ENCODE results near the gene TMPRSS4. TPM values are rescaled to one million over a fixed set of nuclear protein-coding genes. Genes with fewer than 3 reads are reported as not detected.

The TMPRSS4 gene
- total and polyA plus RNA-seq, 9 of the 15 experiments (the other 6 are each of a cell fraction or from before 2014, with no cell fraction given), result 4.0 to 10.0 (median 5.6) TPM

DNA sequence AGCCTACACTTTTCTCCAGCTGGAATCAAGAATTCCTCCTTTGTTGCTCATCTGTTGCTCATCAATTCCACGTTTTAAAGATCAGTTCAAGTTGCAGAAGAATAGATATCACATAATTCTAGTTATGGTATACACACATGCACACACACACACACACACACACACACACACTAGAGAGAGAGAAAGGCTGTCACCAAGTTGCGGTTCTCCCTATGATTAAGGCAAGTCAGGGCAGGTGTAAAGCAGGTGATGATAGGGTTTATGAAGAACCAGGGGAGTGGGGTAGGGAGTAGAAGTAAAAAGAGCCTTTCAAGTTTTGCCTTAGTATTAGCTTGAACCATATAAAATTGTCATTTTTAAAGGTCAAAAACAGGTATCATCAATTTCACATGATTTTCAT lies 31.7 kb upstream of the TMPRSS4 start:
- no peaks in the 10 kb centered on the region for H3K79me2 ChIP-seq (ENCODE audit: control insufficient read depth, insufficient read depth, low read length)
- H4K20me1 ChIP-seq (replicated peaks; ENCODE audit: control insufficient read depth, insufficient read depth, low read length), result no peaks in the 10 kb centered on the region
- ChIA-PET POLR2A (interaction anchor here (1.1 kb wide), 1 partner anchor 10 kb away, joined by 4 read pairs; no protein-coding TSS in a partner anchor), CTCF (ENCODE audit: low intra/inter-chr PET ratio) (no interaction called here)
- in situ Hi-C loops (cut with MboI) (loop anchor here (5.0 kb wide), 1 partner anchor 223 kb away; the partner anchor contains the start of gene FXYD2), intact Hi-C loops (cut with micrococcal nuclease) (no loop called here)
- TF ChIP-seq FOXA1 (IDR thresholded peaks at IDR 0.05; ENCODE audit: borderline replicate concordance) (no peak), BMI1 (IDR thresholded peaks at IDR 0.05; ENCODE audit: low read length) (no peak), ZNF347 (CRISPR knock-in tag; IDR thresholded peaks at IDR 0.05; ENCODE audit: low read depth) (no peak), NCOA4 (IDR thresholded peaks at IDR 0.05; ENCODE audit: partially characterized antibody) (no peak), TEAD2 (tag; IDR thresholded peaks at IDR 0.05) (no peak), BDP1 (IDR thresholded peaks at IDR 0.05; ENCODE audit: insufficient read depth, insufficient read length) (no peak), TAF15 (IDR thresholded peaks at IDR 0.05; ENCODE audit: low read depth, low read length) (no peak), KLF1 (tag; IDR thresholded peaks at IDR 0.05) (no peak), SMARCA4 (IDR thresholded peaks at IDR 0.05) (no peak), ZNF586 (CRISPR knock-in tag; conservative IDR thresholded peaks at IDR 0.05) (no peak), ZBTB1 (CRISPR knock-in tag; IDR thresholded peaks at IDR 0.05; ENCODE audit: borderline replicate concordance, low read depth) (no peak), PRPF4 (IDR thresholded peaks at IDR 0.05; ENCODE audit: insufficient read depth, low read depth, low read length, poor library complexity, severe bottlenecking) (no peak), CREM (IDR thresholded peaks at IDR 0.05; ENCODE audit: low read depth) (no peak), MAFK (IDR thresholded peaks at IDR 0.05; ENCODE audit: low read length) (no peak), TFAM (CRISPR knock-in tag; conservative IDR thresholded peaks at IDR 0.05) (no peak), SMARCA5 (IDR thresholded peaks at IDR 0.05) (no peak)
- TF ChIP-seq, protein P1, sequence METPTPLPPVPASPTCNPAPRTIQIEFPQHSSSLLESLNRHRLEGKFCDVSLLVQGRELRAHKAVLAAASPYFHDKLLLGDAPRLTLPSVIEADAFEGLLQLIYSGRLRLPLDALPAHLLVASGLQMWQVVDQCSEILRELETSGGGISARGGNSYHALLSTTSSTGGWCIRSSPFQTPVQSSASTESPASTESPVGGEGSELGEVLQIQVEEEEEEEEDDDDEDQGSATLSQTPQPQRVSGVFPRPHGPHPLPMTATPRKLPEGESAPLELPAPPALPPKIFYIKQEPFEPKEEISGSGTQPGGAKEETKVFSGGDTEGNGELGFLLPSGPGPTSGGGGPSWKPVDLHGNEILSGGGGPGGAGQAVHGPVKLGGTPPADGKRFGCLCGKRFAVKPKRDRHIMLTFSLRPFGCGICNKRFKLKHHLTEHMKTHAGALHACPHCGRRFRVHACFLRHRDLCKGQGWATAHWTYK (CRISPR knock-in tag; IDR thresholded peaks at IDR 0.05), result no peak
- no peak overlapping the region for H3K4me3 ChIP-seq
- no peak for FAIRE-seq
- DNase-seq (ENCODE audit: extremely low read depth in 1 of 4, low spot score in 3 of 4), result no peak
- H3K4me2 ChIP-seq (ENCODE audit: insufficient read depth, low read length), result no peak overlapping the region
- no peak overlapping the region for H3K27ac ChIP-seq (ENCODE audit: extremely low read depth, low read depth, low read length)
- H2AFZ ChIP-seq (ENCODE audit: low read depth, low read length), result no peak overlapping the region
- ATAC-seq, result no peak
- H3K36me3 ChIP-seq (ENCODE audit: control insufficient read depth, insufficient read depth, low read length), result no peaks in the 10 kb centered on the region
- H3K9ac ChIP-seq (ENCODE audit: insufficient read depth in 1 of 2, low read depth in 2 of 2, low read length in 2 of 2), result no peak overlapping the region
- H3K27me3 ChIP-seq (ENCODE audit: control insufficient read depth in 2 of 2, insufficient read depth in 2 of 2, low read length in 2 of 2), result no peaks in the 10 kb centered on the region
- 27% methylated on average over 2 of the region's 2 CpGs for WGBS (ENCODE audit: insufficient coverage, low coverage, missing lambda C conversion rate)
- BruUV-seq (replicated peaks), result no TSS peak
- H3K4me1 ChIP-seq (replicated peaks in 1 of 2; ENCODE audit: control insufficient read depth in 2 of 2, insufficient read depth in 2 of 2, low read length in 2 of 2), result peaks cover 0 to 9% of the 10 kb centered on the region in 2 experiments; a peak in 3 of 5 replicates
- H3K9me3 ChIP-seq (replicated peaks; ENCODE audit: control insufficient read depth, insufficient read depth, low read depth, low read length), result no peaks in the 10 kb centered on the region
- H3K9me1 ChIP-seq (ENCODE audit: control insufficient read depth, insufficient read depth, low read length), result no peaks in the 10 kb centered on the region
